HG03066 (cell line): Measurements from ENCODE around the gene SPHK2.

ENCODE experiments used
- ATAC-seq: cut with Tn5 transposase; IDR thresholded peaks from one replicate; pipeline ENCODE4 v1.9.1; 2021; ENCODE audit warnings: low read depth; ENCODE audit not compliant: unreplicated experiment

Gene SPHK2

DNA sequence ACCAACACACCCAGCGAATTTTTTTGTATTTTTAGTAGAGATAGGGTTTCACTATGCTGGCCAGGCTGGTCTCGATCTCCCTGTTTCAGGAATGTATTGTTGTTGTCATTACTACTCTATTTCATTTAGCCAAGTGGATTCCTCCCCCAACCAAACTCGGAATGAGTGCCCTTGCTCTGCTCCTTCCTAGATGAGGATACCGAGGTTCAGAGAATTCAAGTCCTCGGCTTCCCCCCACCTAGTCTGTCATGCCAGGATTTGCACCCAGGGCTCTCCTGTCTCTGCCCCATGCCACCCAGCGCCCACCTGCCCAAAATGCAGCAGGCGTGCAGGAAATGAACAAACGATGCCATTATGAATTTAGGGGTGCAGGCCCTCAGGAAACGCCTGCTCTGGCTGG, 16.3 kb upstream of the SPHK2 start:
- no peak for ATAC-seq

DNA sequence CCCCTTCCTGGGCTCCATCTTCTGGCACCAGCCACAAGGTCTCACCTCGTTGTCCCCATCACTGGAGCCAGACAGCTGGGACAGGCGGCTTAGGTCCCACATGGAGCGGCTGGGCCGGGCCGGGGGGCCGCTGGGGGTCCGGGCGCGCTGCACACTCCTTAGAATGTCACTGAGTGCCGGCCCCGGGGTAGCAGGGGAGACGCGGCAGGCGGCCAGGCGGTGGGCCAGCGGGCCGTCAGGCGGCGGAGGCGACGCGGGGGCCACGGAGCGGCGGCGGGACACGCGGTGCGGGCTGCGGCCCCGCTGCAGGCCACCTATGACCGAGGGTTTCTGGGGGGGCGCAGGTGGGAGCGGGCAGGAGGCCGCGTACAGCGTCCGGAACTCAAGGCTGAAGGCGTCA, 15.9 kb upstream of the SPHK2 start:
- ATAC-seq = no peak

DNA sequence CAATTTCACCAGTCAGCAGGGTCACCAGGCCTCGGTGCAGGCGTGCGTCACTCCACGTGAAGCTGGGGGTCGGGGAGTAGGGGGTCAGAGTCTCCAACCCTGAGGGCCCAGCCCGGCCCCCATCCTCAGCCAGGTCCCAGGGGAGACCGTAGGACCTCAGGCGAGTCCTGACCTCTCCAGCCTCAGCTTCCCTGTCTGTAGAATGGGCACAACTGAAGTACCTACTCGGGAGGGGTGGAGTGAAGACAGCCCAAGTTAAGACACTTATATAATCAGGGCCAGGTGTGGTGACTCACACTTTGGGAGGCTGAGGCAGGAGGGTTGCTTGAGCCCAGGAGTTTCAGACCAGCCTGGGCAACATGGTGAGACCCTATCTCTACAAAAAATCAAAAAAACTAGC, 15.5 kb upstream of the SPHK2 start:
- no peak for ATAC-seq

DNA sequence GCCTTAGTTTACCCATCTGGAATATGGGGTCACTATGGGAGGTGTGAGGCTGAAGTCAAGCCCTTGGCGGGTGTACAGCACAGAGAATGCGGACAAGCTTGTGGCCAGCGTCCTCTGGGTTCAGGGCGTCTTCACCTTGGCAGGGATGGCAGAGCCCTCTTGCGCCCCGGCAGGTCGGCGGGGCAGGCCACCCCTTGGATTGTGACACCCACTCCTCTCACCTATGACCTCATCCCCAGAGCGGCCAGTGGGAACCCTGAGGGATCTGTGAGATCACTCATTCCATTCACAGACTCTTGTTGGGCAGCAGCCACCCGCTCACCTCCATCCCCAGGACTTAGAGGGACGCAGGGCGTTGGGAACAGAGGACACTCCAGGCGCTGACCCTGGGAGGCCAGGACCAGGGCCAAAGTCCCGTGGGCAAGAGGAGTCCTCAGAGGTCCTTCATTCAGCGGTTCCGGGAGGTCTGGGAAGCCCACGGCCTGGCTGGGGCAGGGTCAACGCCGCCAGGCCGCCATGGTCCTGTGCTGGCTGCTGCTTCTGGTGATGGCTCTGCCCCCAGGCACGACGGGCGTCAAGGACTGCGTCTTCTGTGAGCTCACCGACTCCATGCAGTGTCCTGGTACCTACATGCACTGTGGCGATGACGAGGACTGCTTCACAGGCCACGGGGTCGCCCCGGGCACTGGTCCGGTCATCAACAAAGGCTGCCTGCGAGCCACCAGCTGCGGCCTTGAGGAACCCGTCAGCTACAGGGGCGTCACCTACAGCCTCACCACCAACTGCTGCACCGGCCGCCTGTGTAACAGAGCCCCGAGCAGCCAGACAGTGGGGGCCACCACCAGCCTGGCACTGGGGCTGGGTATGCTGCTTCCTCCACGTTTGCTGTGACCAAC, 12.6 kb upstream of the SPHK2 start, which contains the start of gene SPACA4:
SPACA4 (plus strand) TSS at position 280 of the 896 bp plus-strand sequence; CDS start at position 517, 237 bp downstream.
- no peak for ATAC-seq

DNA sequence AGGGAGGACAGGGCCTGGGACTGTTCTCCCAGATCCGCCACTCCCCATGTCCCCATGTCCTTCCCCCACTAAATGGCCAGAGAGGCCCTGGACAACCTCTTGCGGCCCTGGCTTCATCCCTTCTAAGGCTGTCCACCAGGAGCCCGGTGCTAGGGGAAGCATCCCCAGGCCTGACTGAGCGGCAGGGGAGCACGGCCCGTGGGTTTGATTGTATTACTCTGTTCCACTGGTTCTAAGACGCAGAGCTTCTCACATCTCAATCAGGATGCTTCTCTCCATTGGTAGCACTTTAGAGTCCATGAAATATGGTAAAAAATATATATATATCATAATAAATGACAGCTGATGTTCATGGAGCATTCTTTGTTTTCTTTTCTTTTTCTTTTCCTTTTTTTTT, 11.9 kb upstream of the SPHK2 start:
- ATAC-seq = no peak

DNA sequence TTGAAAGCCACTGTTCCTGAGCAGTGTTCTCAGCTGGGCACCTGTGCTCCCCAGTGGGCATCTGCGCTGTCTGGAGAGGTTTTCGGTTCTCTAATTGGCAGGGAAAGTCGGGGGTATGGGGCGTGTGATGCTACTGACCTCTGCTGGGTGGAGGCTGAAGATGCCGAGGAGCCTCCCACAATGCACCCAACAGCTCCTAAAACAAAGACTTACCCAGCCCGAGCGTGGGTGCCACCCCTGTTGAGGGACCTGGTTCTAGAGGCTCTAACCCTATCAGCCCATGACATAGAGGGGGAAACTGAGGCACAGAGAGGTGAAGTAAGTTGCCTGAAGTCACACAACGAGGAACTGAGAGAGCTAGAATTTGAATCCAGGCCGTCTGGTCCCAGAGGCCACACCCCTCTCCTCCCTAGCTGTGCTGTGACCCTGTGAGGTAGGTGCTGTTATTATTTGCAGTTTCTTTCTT, 10.5 kb upstream of the SPHK2 start:
- no peak for ATAC-seq

DNA sequence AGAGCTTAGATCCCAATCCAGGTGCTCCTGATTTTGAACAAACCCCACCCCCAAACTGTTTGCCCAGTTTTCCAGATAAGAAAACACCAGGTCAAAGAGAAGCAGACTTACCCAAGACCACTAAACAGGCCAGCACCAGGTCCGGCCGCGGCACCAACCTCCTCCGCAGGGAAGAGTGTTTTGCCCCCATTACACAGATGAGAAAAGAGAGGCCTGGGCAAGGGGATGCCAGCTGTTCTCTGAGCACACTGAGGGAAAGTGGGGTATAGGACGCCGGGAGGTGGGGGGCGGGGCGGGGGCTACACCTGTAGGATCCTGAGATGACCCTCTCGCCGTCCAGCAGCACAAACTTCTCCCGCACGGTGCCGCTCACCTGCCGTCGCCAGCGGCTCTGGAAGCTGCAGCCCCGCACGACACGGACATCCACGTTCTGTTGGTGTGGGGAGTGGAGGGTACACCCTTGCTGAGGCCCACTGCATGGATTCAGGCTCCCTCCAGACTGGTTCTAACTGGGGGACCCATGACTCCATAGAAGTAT, 9.7 kb upstream of the SPHK2 start:
- ATAC-seq = no peak

DNA sequence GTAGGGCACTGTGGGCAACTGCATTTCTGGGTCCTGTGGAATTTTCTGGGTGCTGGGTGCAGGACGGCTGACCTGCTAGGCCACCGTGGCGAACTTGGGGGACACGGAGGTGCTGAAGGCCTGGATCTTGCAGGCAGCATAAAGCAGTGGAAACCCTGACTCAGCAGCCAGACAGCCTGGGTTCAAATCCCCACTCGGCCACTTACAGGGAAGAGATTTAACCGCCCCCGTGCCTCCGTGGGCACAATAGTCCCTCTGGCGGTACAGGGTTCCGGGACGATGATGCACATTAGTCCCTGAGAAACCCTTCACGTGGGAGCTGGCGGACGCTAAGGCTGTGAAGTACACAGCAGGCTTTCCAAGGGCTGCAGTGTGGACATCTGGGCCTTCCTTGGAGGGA, 7.4 kb upstream of the SPHK2 start:
- ATAC-seq = no peak

DNA sequence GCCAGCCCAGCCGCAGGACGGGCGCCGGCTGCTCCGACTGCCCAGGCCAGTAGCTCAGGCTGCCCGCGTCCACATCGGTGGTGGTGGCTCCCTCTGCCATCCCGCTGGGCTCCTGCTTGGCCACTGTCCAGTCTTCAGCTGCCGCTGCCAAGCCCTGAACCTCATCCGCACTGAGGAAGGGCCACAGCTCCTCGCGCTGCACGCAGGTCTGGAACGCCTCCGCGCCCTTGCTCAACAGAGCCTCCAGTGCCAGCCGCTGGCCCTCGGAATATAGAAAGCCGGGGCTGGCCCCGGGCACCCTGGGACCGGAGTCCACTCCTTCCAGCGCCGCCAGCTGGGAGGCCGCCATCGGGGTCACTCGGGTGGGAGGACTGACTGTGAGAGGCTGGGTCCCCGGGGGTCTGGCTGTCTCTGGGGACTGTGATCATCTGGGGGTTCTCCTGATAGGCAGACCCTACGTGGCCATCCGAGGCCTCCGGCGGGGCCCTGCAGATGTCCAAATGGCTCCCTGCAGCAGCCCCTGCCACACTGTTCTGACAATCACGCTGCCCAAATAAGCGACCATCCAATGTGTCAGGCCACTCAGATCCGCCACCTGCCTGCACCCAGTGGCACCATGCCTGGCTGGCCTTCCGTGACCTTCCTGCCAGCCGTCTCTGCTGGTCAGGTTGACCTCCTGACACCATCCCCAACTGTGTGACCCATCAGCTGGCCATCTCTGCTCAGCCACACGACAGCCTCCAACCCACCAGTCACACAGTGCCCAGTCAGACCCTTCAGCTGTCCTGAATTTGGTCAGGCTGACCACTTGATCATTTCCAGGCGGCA, 6.1 kb upstream of the SPHK2 start:
- ATAC-seq = no peak

DNA sequence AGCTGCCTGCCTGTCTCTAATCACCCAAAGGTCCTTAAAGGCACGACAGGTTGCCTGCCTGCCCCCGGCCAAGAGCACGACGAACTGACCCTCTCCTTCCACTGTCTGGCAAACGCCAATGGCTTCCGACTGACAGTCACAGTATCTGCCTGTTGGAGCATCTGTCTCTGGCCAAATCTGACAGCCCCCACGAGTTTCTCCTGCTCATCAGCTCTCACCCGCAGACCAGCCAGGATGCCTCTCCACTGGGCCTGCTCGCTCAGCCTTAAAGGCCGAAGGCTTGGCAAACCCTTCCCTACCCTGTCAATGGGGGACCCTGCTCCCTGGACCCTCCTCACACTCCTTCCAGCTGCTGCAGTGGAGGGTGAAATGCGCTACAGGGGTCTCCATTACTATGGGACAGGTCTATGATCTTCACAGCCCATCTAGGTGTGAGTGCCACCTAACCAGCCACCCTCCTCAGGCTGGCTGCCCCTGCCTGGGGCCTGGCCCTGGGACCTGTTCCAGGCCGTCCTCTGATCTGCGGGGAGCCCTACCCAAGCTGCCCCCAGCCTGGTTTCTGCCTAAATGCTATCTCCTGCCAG, 5.4 kb upstream of the SPHK2 start:
- no peak for ATAC-seq

DNA sequence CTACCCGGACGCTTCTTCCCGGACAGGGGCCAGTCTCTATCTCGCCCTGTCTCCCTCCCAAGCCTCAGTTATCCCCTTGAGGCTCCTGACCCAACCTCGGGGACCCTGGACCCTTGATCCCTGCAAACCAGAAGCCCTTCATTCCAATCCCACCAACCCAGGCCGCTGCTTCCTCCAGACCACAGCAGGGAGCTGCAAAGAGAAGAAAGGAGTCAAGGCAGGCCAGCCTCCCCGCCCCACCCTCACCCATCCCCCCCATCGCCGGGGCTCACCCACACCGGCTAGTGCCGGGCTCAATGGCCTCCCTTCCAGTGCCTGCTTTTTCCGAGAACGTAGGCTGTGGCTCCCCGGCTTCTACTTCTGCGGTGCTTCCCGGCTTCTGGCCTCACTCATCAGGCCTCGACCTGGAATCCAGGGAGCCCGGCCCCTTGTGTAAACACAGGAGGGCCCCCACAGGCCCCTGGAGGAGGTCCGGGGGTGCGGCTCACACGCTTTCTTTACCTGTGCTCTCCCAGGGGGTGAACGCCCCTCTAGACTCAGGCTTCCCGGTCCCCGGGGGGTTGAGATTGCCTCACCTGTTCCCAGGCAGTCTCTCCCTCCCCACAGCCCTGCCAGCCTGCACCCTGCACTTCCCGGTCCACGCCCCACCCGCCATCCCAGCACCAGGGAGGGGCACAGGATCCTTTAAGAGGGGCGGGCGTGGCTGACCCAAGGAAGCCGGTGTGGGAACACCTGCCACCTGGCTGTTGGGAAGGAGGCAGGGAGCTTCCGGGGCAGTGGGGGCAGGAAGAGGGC, 4.7 kb upstream of the SPHK2 start, which contains the start of gene FAM83E:
FAM83E (minus strand) TSS at position 641 of the 795 bp plus-strand sequence. CDS start 1,704 bp downstream, outside the sequence.
- no peak for ATAC-seq

DNA sequence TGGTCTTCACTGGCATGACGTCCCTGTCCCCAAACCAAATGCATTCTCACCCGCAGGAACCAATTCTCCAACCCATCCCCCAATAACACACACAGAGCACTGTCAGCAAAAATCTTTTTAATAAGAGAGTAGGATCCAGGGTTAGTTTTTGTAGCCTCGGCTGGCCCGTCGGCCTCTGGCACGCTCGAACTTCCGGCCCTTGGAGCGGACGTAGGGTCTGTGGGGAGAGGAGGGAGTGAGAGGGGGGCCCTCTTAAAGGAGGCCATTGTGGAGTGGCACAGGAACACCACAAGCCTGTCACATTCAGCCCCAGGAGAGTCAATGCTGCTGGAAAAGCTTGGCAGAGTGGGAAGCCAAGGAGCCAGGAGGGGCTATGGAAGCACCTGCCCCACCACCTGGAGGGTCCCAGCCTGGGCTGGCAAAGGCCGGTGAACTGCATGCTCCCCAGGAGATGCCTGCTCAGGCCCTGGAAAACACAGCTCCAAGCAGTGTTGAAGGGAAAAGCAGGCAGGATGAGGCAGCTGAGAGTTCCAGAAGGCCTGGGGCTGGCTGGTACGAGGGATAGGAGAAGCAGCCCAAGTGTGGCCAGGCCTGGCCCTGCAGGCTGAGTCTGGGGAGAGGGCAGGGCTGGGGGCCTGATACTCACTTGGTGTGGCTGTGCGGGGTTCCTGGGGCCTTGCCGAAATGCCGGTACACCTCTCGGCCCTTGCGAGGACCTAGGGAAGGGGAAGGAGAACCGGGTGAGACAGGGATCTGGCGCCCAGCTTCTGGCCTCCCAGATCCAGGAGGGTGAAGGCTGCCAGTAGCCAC, 3.9 kb upstream of the SPHK2 start:
- no peak for ATAC-seq

DNA sequence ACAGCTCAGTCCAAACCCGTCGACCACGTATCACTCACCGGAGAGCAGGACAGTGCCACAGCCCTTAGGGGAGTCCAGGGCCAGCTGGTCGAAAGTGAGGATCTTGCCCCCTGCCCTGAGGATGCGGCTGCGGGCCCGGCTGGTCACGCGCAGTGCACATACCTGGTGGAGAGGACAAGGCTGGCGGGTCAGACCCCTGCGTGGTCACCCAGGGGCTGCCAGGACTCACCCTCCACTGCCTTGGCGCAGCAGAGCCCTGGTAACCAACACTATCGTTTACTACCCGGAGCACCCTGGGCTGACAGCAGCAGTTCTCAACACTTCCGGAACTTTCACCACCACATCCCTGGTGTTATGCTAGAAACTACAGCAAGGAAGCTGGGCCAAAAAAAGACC, 3.3 kb upstream of the SPHK2 start:
- no peak for ATAC-seq

DNA sequence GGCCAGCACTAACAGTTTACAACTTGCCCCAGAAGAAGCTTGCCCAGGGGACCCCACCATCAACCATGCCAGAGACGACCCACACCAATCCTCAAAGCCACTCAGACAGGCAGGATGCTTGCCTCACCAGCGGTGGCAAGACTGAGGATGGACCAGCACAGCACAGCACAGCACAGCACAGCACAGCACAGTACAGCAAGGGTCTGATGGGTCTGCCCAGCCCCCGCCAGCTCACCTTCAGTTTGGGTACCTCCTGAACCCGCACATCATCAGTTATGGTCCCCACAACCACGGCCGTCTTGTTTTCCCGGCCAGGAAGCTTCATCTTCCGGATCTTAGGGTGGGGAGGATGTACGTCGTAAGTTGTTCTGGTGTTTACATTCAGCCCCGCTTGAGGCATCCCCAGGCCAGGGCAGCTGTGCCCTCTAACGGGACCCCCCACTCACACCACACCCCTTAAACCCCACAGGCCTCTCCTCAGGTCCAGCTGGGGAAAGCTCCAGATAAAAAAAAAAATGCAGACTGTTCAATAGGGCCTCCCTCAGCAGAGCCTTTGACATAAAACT, 2.7 kb upstream of the SPHK2 start:
- no peak for ATAC-seq

DNA sequence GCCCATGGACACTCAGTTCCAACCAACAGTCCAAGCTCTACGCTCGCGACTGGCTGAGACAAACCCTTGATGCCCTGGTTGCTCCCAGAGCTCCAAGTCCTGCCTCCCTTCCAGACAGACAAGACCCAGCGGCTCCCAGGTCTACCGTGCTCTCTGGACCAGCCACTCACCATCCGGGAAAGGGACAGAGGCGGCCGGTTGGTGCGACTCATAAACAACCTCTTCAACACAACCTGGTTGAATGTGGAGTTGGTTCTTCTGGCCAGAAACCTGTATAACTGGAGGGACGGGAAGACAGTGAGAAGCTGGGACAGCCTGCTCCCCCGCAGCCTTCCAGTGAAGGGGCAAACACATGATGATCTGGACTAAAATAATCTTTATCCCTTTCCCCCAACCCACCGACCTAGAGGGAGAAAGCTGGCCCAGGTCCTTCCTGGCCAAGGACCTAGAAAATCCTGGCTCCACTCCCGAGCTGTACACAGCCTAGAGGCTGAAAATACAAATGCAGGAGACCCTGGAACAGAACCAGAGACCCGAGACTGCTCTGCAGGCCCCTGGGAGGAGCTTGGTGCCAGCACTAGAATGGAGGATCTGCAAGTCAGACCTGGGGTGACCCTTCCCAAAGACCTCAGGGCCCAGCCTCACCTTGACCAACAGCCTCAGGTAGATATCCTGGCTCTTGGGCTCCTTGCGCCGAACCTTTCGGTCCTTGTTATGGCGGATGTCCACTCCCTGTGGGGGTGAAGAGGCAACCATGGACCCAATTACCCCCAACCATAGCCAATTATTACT, 2.0 kb upstream of the SPHK2 start:
- no peak for ATAC-seq

DNA sequence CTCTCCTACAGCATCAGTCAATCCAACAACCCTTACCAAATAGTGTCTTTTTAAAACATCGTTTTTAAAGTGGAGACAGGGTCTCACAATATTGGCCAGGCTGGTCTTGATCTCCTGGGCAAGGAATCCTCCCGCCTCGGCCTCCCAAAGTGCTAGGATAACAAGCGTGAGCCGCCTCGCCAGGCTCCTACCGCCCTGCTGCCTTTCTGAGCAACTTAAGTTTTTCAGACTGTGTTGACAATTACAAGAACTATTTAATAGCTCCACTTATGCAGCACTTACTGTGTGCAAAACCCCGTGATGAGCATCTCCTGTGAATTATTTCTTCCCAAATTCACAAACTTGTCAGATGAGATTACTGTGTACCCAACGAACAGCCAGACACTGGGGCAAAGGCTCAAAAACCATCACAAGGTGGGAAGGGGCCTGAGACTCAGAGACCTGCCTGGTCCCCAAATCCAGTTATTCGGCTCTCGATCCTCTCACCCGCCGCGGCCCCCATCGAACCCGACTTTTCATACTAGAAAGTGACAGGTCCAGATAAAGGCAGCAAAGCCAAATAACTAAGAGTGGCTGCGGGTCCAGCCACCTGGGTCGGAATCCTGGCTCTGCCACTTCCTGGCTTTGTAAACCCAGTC, 909 bp upstream of the SPHK2 start:
- no peak for ATAC-seq
